SK-N-SH (cell line): ENCODE data around the gene EPYC. TPM values are rescaled to one million over a fixed set of nuclear protein-coding genes. Genes with fewer than 3 reads are reported as not detected.
A peak's percentile ranks its signal among the peaks of the same experiment; 100 is the strongest.

Experiments used
- CTCF ChIA-PET: fragments of 300-600, 350-600 bp; formaldehyde crosslinking; extraction: SDS; loops from one replicate; lab custom pipeline; 2021; lab: Yijun Ruan, JAX
- POLR2A ChIA-PET: fragments of 350-600 bp; sonication (Branson Sonifier 250); formaldehyde crosslinking; extraction: SDS; loops from one replicate; lab custom pipeline; 2020; ENCODE audit warnings: antibody characterized with exemption, inconsistent platforms; lab: Yijun Ruan, JAX
- DNase-seq: peaks from one replicate; pipeline ENCODE4 v3.0.0; 2012
- H2AFZ ChIP-seq: fragments of 200-600 bp; sonication (generic); 2 replicates; pipeline ENCODE4 v1.8.1; 2016; ENCODE audit warnings: antibody characterized with exemption, mild to moderate bottlenecking, low read depth
- H3F3A ChIP-seq: fragments of 200-600 bp; sonication (generic); replicated peaks from 2 replicates; pipeline ENCODE3; 2016; ENCODE audit warnings: antibody characterized with exemption, mild to moderate bottlenecking; ENCODE audit not compliant: insufficient read depth
- H3K27ac ChIP-seq, 2 experiments: fragments of 200-500 bp in 1 of 2; fragments of 200-600 bp in 1 of 2; sonication (Bioruptor generic) in 1 of 2; sonication (generic), shearing (Covaris generic) in 1 of 2; 2 replicates each; pipeline versions ENCODE4 v1.5.1 to v1.6.1; 2014 to 2016; ENCODE audit warnings: low read depth in 2 of 2, inconsistent platforms in 1 of 2, low read length in 1 of 2, mild to moderate bottlenecking in 1 of 2, mixed read lengths in 1 of 2
- H3K27me3 ChIP-seq: fragments of 200-600 bp; sonication (generic), shearing (Covaris generic); 2 replicates; pipeline ENCODE4 v1.6.1; 2016; ENCODE audit warnings: mixed run types; ENCODE audit not compliant: insufficient read depth
- H3K36me3 ChIP-seq, 2 experiments: fragments of 200-500 bp in 1 of 2; fragments of 200-600 bp in 1 of 2; sonication (Bioruptor generic) in 1 of 2; sonication (generic) in 1 of 2; replicated peaks in 1 of 2; 2 replicates each; pipeline versions ENCODE3 to v1.5.1; 2014 to 2016; ENCODE audit warnings: low read length in 1 of 2, mild to moderate bottlenecking in 1 of 2; ENCODE audit not compliant: insufficient read depth in 2 of 2, control insufficient read depth in 1 of 2
- H3K4me1 ChIP-seq, 2 experiments: fragments of 200-500 bp in 1 of 2; fragments of 200-600 bp in 1 of 2; sonication (Bioruptor generic) in 1 of 2; sonication (generic), shearing (Covaris generic) in 1 of 2; 2 replicates each; pipeline versions ENCODE4 v1.5.1 to v1.6.1; 2014 to 2016; ENCODE audit warnings: low read depth in 1 of 2, low read length in 1 of 2, mixed run types in 1 of 2; ENCODE audit not compliant: insufficient read depth in 2 of 2, control insufficient read depth in 1 of 2
- H3K4me2 ChIP-seq: fragments of 200-600 bp; sonication (generic), shearing (Covaris generic); 2 replicates; pipeline ENCODE4 v1.6.1; 2017; ENCODE audit warnings: mixed run types
- H3K4me3 ChIP-seq, 2 experiments: fragments of 200-500 bp in 1 of 2; fragments of 200-600 bp in 1 of 2; sonication (Bioruptor generic) in 1 of 2; sonication (generic), shearing (Covaris generic) in 1 of 2; 2 replicates each; pipeline versions ENCODE4 v1.5.1 to v1.8.1; 2014 to 2016; ENCODE audit warnings: low read depth in 2 of 2, inconsistent platforms in 1 of 2, low read length in 1 of 2, mild to moderate bottlenecking in 1 of 2, mixed read lengths in 1 of 2, moderate library complexity in 1 of 2
- H3K79me2 ChIP-seq: fragments of 200-600 bp; sonication (generic); 2 replicates; pipeline ENCODE4 v1.8.1; 2017; ENCODE audit warnings: mild to moderate bottlenecking; ENCODE audit not compliant: insufficient read depth
- H3K9ac ChIP-seq: fragments of 200-600 bp; sonication (generic); 2 replicates; pipeline ENCODE4 v1.6.1; 2017; ENCODE audit warnings: mixed run types
- H3K9me2 ChIP-seq: fragments of 200-600 bp; sonication (generic); 2 replicates; pipeline ENCODE4 v1.6.1; 2017; ENCODE audit warnings: mixed run types
- H3K9me3 ChIP-seq: fragments of 200-600 bp; sonication (generic); 2 replicates; pipeline ENCODE4 v1.6.1; 2017; ENCODE audit warnings: mixed run types, mild to moderate bottlenecking, moderate library complexity
- H4K20me1 ChIP-seq: fragments of 200-600 bp; sonication (generic); 2 replicates; pipeline ENCODE4 v1.6.1; 2017; ENCODE audit warnings: mild to moderate bottlenecking, mixed run types; ENCODE audit not compliant: insufficient read depth
- CTCF ChIP-seq: fragments of 200-600 bp; sonication (generic); IDR thresholded peaks from 2 replicates; pipeline ENCODE4 v1.6.1; 2017; ENCODE audit warnings: antibody characterized with exemption, mild to moderate bottlenecking, moderate library complexity
- EP300 ChIP-seq, 2 experiments: IDR thresholded peaks; 2 replicates each; pipeline versions ENCODE4 v1.4.0 to v1.6.1; 2012; ENCODE audit warnings: borderline replicate concordance in 1 of 2, low read depth in 1 of 2, low read length in 1 of 2
- EZH2phosphoT487 ChIP-seq: fragments of 200-600 bp; sonication (generic); IDR thresholded peaks from 2 replicates; pipeline ENCODE4 v1.6.1; 2017; ENCODE audit warnings: low read depth, mixed run types, mild to moderate bottlenecking, antibody characterized with exemption, moderate library complexity, borderline replicate concordance
- FOSL2 ChIP-seq: IDR thresholded peaks from 2 replicates; pipeline ENCODE4 v1.4.0; 2012; ENCODE audit warnings: low read depth, mild to moderate bottlenecking, moderate library complexity, borderline replicate concordance
- GABPA ChIP-seq: IDR thresholded peaks from 2 replicates; pipeline ENCODE4 v1.4.0; 2012; ENCODE audit warnings: low read depth, mild to moderate bottlenecking
- IRF3 ChIP-seq: fragments of 150-350 bp; IDR thresholded peaks from 2 replicates; pipeline ENCODE4 v1.6.1; 2016; ENCODE audit warnings: mild to moderate bottlenecking, low read depth, low read length
- NRF1 ChIP-seq: IDR thresholded peaks from 2 replicates; pipeline ENCODE4 v1.6.1; 2012; ENCODE audit warnings: low read depth, mild to moderate bottlenecking, low read length
- POLR2AphosphoS5 ChIP-seq: IDR thresholded peaks from 2 replicates; pipeline ENCODE4 v1.6.1; 2012; ENCODE audit warnings: low read depth, low read length
- REST ChIP-seq: IDR thresholded peaks from 2 replicates; pipeline ENCODE4 v1.6.1; 2012; ENCODE audit warnings: mild to moderate bottlenecking, low read depth, low read length, moderate library complexity
- RFX5 ChIP-seq: IDR thresholded peaks from 2 replicates; pipeline ENCODE4 v1.6.1; 2012; ENCODE audit warnings: mild to moderate bottlenecking, improper control_type of control experiment, low read length
- SMC3 ChIP-seq: IDR thresholded peaks from 2 replicates; pipeline ENCODE4 v1.6.1; 2012; ENCODE audit warnings: low read depth, low read length, improper control_type of control experiment
- USF2 ChIP-seq: fragments of 150-350 bp; IDR thresholded peaks from 2 replicates; pipeline ENCODE4 v1.6.1; 2017; ENCODE audit warnings: antibody characterized with exemption, low read length, low read depth, borderline replicate concordance
- YY1 ChIP-seq: IDR thresholded peaks from 2 replicates; pipeline ENCODE4 v1.4.0; 2012; ENCODE audit warnings: low read depth, mild to moderate bottlenecking
- ZBTB33 ChIP-seq: IDR thresholded peaks from 2 replicates; pipeline ENCODE4 v1.4.0; 2012; ENCODE audit warnings: low read depth, borderline replicate concordance
- WGBS: methylation state at CpG from one replicate; pipeline ENCODE4 v1.1.6; 2017; ENCODE audit warnings: low lambda C conversion rate; 5-methylcytosine and 5-hydroxymethylcytosine counted together
- polyA plus RNA-seq, 3 experiments: library from polyadenylated mRNA; depleted of rRNA; stranded (reverse); fragments of >200 nt; gene quantifications; 2 replicates each; pipeline ENCODE4 v1.2.3, GENCODE V29; 2012

EPYC gene
- polyA plus RNA-seq, 1 of the 3 experiments (the other 2 are of a cell fraction) = not detected

- TF ChIP-seq FOSL2 = peak; percentile 14; the same call in 1 of the 2 replicates
- TF ChIP-seq GABPA = no peak
- no peak for TF ChIP-seq ZBTB33
- TF ChIP-seq SMC3 = no peak
- TF ChIP-seq EP300 (IDR thresholded peaks at IDR 0.05; ENCODE audit: borderline replicate concordance in 1 of 2, low read depth in 1 of 2, low read length in 1 of 2) = no peak
- no peak for TF ChIP-seq RFX5
- TF ChIP-seq NRF1 = no peak
- Histone ChIP-seq H3K9me3 (no peaks in the 10 kb centered on the region), H3F3A (peaks cover 4% of the 10 kb centered on the region), H3K9me2 (no peaks in the 10 kb centered on the region), H3K9ac (no peak overlapping the region), H4K20me1 (no peaks in the 10 kb centered on the region), H3K4me2 (no peak overlapping the region), H2AFZ (no peak overlapping the region), H3K4me1 (peaks cover 0 to 13% of the 10 kb centered on the region in 2 experiments; a peak in 3 of 4 replicates), H3K4me3 (no peak overlapping the region), H3K27ac (no peak overlapping the region), H3K36me3 (no peaks in the 10 kb centered on the region), H3K79me2 (no peaks in the 10 kb centered on the region), H3K27me3 (no peaks in the 10 kb centered on the region)
- no peak for DNase-seq
- CTCF ChIA-PET = interaction anchor here (0.9 to 2.3 kb wide), 4 partner anchors 12 to 391 kb away, joined by 3 to 12 read pairs (median 3); no protein-coding TSS in a partner anchor
- POLR2A ChIA-PET = no interaction called here
These were observed 34.3 kb downstream of the EPYC start for GRCh38 chr12:90970471-90970870.

GRCh38 chr12:90969851-90970250, 34.9 kb downstream of the EPYC start:
- H3K27ac ChIP-seq = no peak overlapping the region

More at GRCh38 chr12:90969851-90970250, 34.9 kb downstream of the EPYC start:
- Histone ChIP-seq H3K4me3 (no peak overlapping the region), H3K4me2 (no peak overlapping the region), H3K9me2 (no peaks in the 10 kb centered on the region)
- POLR2A ChIA-PET = no interaction called here
- TF ChIP-seq YY1 = no peak
- TF ChIP-seq REST = no peak
- TF ChIP-seq CTCF = no peak
- TF ChIP-seq POLR2AphosphoS5 = no peak
- no peak for TF ChIP-seq USF2
- TF ChIP-seq EZH2phosphoT487 = no peak
- TF ChIP-seq IRF3 = no peak
- TF ChIP-seq, all 33 proteins: peak for 0
- no peaks in the 10 kb centered on the region for H4K20me1 ChIP-seq
- no peaks in the 10 kb centered on the region for H3K36me3 ChIP-seq
- H3K4me1 ChIP-seq = peaks cover 0 to 13% of the 10 kb centered on the region in 2 experiments; a peak in 3 of 4 replicates
- H3K27me3 ChIP-seq = no peaks in the 10 kb centered on the region
- no peaks in the 10 kb centered on the region for H3K9me3 ChIP-seq
- DNase-seq = no peak
- H3K9ac ChIP-seq = no peak overlapping the region
- H3K79me2 ChIP-seq = no peaks in the 10 kb centered on the region
- WGBS = 89% methylated on average over 2 of the region's 2 CpGs
- peaks cover 4% of the 10 kb centered on the region for H3F3A ChIP-seq
- no peak overlapping the region for H2AFZ ChIP-seq
- CTCF ChIA-PET = interaction anchor here (0.9 to 2.3 kb wide), 3 partner anchors 11 to 392 kb away, joined by 3 to 12 read pairs (median 3); no protein-coding TSS in a partner anchor
